CD4-positive, alpha-beta T cell treated with Interleukin-12 subunit alpha and Interleukin-12 subunit beta, for 1 hour (primary cell): Measurements from ENCODE around the gene RNASE4.
"Not testable (repeated sequence)": the region's sequence is repeated elsewhere in the genome, so short reads cannot be mapped to it uniquely, and the experiment has no call there.

Source experiments
- DNase-seq: peaks from one replicate; pipeline ENCODE4 v3.0.0-alpha.2; 2020

RNASE4 gene

DNA sequence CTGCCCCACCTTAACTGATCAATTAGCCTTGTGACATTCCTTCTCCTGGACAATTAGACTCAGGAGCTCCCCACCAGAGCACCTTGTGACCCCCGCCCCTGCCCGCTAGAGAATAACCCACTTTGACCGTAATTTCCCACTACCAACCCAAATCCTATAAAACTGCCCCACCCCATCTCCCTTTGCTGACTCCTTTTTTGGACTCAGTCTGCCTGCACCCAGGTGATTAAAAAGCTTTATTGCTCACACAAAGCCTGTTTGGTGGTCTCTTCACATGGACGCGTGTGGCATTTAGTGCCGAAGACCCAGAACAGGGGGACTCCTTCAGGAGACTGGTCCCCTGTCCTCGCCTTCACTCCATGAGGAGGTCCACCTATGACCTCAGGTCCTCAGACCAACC is 16.6 kb downstream of the RNASE4 start:
- not testable (repeated sequence) for DNase-seq

DNA sequence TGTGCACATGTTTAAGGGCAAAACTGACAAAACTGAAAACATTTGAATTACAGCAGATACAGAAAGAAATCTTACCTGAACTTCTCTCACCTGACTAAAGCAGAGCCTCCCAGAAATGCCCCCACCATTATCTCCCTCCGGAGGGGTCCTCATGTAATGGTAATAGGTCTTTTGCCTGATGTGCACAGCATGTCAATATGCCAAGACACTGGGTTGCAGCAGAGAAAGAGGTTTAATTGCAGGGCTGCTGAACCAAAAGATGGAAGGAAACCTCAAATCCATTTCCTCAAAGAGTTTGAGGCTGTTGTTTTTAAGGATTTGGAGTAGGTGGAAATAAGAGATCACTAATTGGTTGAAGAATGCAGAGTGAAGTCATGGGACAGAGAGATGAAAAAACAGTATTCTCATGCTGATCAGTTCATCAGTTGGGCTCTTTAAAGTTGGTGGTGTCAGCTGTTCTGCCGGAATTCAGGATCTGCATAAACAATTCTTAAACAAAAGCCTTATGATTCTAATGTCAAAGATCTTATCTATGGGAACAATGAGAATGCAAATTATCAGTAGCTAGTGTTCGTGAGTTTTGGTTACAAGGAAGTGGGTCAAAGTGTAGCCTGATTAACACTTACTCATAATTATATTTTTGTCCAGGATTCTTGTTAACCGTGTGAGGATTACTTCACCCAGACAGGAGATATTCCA is 22.4 kb downstream of the RNASE4 start:
- no peak for DNase-seq

DNA sequence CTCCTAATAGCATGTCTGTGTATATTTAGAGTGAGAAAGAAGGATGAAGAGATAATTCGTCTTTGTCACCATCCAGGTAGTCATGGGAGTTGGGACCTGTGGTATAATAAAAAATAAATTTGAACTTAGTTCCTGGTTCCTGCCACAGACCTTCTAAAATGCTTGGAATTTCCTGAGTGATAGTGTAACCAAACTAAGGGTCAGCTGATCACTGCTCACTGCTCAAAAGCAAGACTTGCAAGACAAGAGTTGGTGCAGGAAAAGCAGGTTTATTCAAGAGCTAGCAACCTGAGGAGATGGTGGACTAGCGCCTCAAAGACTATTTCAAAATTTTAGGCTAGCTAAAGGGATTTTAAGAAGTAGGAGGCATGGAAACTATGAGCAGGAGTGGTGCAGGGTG is 23.3 kb downstream of the RNASE4 start:
- no peak for DNase-seq

DNA sequence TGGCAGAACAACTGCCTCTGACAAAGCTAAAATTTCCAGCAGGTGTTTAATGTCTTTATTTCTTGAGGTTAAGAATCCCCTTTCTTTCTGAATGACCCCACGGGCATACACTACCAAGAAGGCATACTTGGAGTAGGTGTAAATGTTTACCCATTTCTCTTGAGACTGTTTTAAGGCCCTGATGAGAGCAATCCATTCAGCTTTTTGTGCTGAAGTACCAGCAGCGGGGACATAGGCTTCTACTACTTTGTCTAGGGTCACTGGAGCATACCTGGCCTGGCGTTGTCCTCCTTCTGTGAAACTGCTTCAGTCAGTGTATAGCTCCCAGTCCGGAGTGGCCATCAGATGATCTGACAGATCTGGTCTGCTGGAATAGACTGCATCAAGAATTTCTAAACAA is 26.9 kb downstream of the RNASE4 start:
- no peak for DNase-seq

DNA sequence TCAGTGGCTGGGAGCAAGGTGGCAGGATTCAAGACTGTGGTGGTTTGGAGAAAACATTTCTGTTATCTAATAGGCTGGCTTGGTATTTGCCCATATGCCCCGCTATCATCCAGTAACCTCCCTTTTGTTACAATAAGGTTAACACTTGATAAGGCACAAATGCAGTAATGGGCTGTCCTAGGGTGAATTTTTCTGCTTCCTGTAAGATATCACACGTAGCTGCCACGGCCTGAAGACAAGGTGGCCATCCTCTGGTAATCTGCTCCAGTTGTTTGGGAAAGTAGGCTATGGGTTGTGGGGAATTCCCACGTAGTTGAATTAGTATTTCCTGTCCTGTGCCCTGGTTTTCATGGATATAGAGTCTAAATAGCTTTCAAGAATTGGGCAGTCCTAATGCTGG is 27.3 kb downstream of the RNASE4 start:
- no peak for DNase-seq

DNA sequence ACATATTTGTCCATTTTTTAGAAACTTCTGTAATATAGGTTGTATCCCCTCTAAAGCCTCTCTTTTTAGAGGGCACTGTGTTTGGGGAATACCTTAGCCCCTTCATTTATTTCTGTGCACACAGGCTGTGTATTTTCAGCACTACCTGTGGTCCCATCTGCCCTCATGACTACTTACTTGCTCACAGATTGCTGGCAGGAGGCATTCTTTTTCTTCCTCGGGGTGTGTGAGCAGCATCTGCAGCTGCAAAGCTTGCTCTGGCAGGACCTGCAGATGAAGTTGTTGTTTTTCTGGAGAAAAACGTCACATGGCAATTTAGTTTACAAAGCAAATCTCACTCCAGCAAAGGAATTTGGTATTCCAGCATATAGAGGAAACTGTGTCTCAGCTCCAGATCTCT is 28.5 kb downstream of the RNASE4 start:
- no peak for DNase-seq

DNA sequence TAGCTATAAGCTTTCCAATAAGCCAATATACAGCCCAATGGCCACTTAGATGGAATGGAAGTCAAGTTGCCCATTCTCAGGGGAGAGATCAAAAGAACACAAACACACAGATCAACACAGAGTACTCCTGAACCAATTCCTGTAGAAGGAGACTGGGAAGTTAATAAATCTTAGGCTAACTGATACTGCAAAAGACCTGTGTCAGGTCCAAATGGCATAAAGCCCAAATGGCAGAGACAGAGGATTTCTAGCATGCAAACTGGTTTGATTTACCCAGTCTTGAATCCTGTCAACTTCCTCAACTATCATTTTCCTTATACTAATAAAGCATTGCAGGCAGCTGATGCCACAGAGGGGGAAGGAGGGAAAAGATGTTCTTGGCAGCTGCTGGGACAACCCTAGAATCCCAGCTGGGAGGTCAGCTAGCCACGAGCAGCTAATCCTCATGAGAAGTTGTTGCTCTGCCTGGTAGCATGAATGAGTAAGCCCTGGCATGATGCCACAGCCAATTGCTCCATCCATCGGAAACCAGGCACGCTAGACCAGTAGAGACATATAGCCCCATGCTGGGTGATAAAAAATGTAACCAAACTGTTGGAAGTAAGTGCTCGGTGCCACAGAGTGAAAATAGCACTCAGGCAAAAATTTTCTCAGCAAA is 30.4 kb downstream of the RNASE4 start:
- no peak for DNase-seq

DNA sequence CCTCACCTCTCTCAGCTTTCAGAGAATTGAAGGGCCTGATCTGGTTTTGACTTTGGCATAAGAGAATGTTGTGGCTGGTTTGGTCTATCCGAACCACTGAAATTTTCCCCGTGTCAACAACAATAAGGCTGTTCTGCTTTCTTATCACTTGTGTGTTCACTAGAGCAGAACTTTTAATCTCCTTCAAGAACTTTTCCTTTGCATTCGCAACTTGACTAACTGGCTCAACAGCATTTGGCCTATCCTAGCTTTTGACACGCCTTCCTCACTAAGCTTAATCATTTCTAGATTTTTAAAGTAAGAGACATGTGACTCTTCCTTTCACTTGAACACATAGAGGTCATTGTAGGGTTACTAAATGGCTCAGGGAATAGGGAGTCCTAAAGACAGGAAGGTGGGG is 35.4 kb downstream of the RNASE4 start:
- DNase-seq: no peak

DNA sequence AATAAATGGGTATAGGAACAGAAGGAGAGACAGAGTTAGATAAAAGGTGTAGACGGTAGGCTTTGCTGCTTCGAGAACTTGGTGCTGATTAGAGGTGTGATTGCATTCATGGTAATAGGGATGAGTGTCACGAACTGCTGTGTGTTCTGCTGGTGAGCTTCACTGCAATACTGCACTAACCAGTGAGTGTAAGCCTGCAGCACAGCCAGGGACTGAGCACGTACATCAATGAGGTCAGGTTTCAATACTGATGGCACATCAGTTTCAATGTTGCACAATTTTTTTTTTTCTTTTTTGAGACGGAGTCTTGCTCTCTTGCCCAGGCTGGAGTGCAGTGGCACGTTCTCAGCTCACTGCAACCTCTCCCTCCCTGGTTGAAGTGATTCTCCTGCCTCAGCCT is 36.4 kb downstream of the RNASE4 start:
- DNase-seq: no peak

DNA sequence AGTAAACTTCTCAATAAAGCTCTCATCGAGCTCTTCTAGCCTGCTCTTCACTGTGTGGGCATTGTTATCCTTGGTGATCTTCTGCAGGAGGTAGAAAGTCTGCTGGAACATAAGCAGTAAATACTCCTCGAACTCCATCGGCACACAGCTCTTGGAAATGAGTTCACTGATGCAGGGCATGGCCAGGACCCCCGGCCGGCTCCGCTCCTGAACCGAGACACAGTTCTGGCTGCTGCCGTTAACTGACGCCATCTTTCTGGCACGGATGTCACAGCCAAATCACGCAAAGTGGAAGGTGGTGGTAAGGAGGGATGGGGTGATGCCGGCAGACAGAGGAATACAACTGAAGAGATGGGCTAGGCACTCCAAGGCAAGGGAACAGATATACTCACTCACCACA is 37.7 kb downstream of the RNASE4 start:
- DNase-seq: no peak

DNA sequence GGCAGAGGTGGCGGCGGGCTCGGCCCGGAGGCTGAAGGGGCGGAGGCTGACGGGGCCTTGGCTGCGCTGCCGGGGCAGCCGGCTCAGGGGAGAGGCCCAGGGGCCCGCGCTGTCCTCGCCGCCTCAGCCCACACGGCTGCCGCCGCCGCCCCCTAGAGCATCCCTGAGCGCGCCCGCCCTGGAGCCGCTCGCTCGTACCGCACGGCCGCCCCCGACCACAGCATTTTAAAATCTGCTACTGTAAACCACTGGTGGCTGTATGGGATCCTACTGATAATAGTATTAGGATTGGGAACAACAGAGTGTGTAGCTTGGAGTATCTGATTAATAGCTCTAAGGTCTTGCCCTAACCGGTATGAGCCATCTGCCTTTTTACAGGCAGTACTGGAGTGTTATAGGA is 39.1 kb downstream of the RNASE4 start:
- no peak for DNase-seq

DNA sequence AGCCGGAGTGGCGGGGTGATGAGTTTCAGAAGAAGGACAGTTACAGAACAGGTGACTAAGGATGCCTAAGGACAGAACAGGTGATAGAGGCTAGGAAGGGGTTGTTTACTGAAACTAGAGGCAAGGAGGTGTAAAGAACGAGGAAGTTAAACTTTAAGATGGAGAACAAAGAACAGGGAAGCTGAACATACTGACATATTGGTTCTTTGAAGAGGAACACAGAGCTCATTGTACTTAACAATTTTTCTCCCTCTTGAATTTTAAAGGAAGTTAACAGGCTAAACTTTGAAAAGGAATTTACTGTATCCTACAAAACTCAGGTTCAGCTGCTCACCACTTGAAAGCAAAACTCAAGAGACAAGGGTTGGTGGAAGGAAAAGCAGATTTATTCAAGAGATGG is 41.8 kb downstream of the RNASE4 start:
- not testable (repeated sequence) for DNase-seq

DNA sequence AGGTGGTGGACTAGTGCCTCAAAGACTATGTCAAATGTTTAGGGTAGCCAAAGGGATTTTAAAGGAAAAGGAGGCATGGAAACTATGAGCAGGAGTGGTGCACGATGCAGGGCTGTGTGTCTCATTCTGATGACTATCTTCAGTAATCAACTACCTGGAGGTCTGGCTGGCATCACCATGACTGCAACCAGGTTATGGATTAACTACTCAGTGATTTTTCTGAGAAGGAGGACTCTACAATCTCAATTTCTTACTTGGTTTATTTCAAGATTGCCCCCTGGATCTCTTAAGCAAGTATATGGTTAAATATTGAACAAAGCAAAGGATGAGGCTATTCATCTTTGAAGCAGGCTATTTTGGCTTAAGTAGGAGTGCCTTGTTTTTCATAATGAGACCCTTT is 42.2 kb downstream of the RNASE4 start:
- no peak for DNase-seq

DNA sequence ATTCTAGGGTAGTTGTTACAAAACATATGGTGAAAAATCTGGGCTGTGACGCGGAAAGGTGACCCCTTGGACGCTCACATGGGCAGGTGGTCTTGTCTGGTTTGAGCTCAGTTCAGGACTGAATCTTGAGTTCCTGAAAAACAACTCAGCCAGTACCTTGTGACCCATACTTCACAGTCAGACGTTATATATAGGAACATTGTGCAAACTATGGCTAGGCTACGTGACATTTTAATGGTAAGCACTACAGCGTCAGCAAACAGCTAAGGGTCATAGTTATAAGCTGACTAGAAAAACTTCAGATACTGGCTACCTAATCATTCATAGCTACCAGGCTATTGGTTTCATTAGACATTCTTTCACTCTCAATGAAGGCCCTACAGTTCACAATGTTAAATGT is 46.5 kb downstream of the RNASE4 start:
- DNase-seq: no peak

DNA sequence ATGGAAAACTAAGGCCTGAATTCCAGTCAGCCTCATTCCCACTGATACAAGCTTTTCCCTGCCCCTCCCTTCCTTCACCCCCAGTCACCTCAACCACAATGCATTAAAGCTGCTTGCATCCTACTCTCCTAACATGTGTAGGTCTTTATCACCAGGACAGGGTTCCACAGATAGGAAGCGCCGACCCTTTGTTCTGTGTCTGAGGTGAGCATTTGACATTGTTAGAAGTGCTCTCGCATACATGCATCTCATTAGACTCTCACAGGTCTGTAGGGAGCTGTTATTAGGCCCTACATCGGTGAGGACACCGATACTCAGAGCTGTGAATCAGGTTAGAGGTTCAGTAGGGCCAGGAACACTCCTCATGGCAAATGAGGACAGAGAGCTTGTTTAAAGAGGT is 48.1 kb downstream of the RNASE4 start:
- DNase-seq: no peak

DNA sequence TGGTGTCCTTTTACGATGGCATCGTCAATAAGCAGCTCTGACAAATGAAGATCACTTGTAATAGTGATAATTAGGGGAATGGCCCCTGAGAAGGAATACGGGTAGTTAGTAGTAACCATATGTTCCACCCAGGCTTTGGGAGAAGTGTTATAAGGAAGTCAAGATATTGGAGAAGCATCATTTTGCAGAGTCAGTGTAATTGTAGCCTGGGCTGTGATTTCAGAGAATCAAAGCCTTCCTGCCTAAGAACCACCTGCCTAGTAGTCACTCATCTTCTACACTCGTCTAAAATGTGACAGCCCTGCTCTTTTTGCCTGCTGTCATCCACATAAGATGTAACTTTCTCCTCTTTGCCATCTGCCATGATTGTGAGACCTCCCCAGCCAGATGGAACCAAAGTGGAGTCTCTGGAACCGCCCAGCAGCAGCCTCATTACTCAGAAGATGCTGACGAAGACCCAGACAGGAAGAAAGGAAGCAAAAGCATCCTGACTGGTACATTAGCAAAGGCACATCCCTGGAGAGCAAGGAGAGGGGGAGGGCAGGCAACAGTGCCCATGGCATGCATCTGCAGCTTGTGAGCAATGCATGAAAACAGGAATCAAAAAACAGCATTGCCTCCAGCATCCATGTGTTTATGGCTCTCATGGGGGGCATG is 48.7 kb downstream of the RNASE4 start:
- DNase-seq: no peak

DNA sequence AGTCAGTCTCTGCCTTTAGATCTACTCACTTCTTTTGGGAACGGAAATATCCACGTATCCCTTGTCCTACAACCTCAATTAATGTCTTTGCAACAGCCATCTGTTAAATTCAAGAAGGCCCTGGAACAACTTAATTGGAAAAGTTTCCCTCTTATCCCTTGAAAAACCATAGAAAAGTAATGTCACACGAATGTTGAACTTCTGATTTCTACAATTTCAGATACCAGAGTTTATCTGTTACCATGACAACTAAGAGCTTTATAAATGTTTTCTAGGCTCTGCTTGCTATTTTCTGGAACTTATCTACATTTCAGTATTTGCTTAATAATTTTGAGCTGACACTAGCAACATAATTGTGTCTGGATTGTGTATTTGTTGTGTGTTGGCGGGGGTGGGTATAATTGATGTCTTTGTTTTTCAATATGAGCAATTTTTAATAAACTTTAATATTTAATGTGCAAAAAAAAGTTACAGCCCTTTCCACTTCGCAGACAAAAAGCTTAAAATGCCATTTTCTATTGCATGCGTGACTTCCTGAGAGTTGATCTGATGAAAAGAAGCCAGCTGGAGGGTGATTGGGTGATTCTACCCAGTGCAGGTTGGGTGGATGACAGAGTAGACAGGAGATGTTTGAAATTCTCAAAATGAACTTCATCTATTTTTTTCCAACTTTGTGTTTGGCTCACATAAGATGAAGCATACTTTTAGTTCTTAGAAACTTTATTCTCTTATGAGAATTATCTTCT is 49.5 kb downstream of the RNASE4 start:
- no peak for DNase-seq

DNA sequence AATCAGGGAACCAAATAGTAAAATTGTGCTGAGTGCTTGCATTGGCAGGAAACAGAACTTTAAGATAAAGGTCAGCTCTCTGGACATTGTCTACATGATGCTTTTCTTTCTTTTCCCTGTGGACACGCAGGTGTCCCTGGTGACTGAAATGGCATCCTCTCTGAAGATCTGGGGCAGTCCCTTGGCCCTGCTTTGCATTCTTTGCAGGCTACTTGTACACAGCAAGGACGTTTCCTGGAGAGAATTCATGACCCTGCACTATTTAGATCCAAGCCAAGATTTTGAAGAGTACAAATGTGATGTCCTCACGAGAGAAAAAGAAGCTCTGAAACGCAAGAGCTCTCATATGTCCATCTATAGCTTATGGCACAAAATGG is 50.1 kb downstream of the RNASE4 start:
- no peak for DNase-seq

DNA sequence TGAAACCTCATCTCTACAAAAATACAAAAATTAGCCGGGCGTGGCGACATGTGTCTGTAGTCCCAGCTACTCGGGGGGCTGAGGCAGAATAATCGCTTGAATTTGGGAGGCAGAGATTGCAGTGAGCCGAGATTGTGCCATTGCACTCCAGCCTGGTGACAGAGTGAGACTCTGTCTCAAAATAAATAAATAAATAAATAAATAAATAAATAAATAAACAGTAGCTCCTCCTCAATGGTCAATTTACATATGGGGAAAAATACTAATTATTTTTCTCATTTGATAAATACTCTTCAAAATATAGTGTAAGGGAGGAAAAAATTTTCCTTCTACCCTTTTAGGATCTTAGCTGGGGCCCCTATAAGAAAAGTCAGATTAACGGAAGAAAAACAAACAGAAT is 53.9 kb downstream of the RNASE4 start:
- DNase-seq: not testable (repeated sequence)

DNA sequence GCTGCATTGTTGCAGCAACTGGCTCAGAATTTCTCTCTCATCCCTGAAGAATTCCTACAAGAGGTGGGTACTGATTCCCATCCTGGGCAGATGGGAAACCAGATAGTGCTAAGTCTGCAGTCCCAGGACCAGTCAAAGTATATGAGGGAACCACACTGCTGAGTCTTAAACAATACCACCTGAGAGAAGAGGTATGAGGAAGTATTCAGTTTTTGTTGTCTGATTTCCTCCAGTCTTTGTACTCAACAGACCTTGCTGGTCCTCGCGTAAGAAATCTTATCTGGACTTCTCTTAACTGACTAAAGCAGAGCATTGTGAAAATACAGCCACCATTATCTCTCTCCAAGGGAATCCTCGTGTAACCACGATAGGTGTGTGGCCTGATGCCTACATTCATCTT is 57.8 kb downstream of the RNASE4 start:
- DNase-seq: no peak

DNA sequence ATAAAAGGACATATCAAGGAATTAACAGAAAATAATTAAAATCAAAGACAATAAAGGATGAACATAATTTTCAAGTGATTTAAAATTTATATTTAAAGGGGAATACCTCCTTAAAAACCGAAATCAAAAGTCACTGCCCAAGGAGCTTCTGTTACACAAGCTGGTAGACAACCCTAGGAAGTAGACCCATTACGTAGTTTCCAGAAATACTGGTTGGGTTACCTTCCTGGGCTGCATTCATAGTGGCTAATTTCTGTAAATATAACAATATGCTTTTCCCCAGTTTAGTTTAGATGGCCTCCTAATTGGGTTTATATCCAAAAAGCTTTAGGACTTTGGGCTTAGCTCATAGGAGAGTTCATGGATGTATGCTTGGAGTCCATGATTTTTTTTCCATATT is 59.2 kb downstream of the RNASE4 start:
- no peak for DNase-seq

DNA sequence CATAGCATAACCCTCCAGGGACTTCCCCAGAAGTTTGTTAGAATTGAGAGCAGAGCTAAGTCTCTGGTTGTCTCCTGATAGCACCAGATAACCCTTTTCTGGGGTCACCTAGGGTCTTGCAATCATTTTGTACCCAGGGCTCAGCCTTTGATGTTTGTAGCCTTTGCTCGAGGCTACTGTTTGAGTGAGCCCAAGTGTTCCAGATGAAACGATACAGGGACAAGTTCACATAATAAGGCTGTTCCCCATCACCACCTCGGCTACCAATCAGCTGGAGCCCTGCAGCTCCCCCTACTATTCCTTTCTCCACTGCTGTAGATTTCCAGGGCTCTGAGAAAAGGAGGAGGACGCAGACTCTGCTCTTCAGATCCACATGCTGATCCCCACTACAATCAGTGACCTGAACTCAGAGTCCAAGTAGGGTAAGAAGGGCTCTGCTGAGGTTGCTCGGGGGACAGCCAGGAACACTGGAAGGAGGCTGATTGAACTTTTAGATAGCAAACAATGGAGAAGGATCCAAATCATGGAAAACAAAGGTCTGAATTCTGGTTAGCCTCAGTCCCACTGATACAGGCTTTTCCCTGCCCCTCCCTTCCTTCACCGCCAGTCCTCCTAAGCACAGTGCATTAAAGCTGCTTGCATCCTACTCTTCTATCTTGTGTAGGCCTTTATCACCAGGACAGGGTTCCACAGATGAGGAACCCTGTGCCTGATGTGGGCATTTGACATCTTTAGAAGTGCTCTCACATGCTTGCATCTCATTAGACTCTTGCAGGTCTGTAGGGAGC is 61.4 kb downstream of the RNASE4 start, which contains the start of gene EDDM3A:
EDDM3A (plus strand) TSS at position 317 of the 788 bp plus-strand sequence. CDS start 1,694 bp downstream, outside the sequence.
- no peak for DNase-seq

DNA sequence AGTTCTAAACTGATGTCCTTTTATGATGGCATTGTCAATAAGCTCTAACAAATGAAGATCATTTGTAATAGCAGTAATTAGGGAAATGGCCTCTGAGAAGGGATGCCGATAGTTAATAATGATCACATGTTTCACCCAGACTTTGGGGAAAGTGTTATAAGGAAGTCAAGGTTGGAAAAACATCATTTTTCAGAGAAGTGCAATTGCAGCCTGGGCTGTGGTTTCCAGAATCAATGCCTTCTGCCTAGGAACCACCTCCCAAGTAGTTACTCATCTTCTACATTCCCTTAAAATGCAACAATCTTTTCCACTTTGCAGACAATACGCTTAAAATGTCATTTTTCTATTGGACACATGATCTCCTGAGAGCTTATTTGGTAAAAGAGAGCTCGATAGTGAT is 62.2 kb downstream of the RNASE4 start:
- no peak for DNase-seq
